Measurements from ENCODE around the gene RAB3B.

RAB3B gene

GRCh38 chr1:51962486-51963356 is 27.8 kb downstream of the RAB3B start:
- DNase-seq = no peak
- H3K27me3 ChIP-seq (ENCODE audit: insufficient read depth, low read depth, severe bottlenecking) = no peaks in the 10 kb centered on the region
- TF ChIP-seq CTCF (IDR thresholded peaks at IDR 0.05; ENCODE audit: low read depth, low read length) = no peak
- H3K27ac ChIP-seq = no peak overlapping the region
- no peak overlapping the region for H3K4me3 ChIP-seq (ENCODE audit: low read depth, low read length)
- no peaks in the 10 kb centered on the region for H3K9me3 ChIP-seq (ENCODE audit: severe bottlenecking)
- H3K36me3 ChIP-seq = peaks cover 23% of the 10 kb centered on the region

GRCh38 chr1:51961954-51962353 is 28.5 kb downstream of the RAB3B start:
- H3K4me3 ChIP-seq (ENCODE audit: low read depth, low read length) = no peak overlapping the region
- H3K27ac ChIP-seq = no peak overlapping the region
- no peak for TF ChIP-seq CTCF (IDR thresholded peaks at IDR 0.05; ENCODE audit: low read depth, low read length)
- no peaks in the 10 kb centered on the region for H3K27me3 ChIP-seq (ENCODE audit: insufficient read depth, low read depth, severe bottlenecking)
- peaks cover 21% of the 10 kb centered on the region for H3K36me3 ChIP-seq
- no peak for DNase-seq
- H3K9me3 ChIP-seq (ENCODE audit: severe bottlenecking) = no peaks in the 10 kb centered on the region

GRCh38 chr1:51961231-51961630 is 29.3 kb downstream of the RAB3B start:
- H3K9me3 ChIP-seq (ENCODE audit: severe bottlenecking) = no peaks in the 10 kb centered on the region
- H3K36me3 ChIP-seq = peaks cover 21% of the 10 kb centered on the region
- peak overlapping the region; percentile 56 for H3K27ac ChIP-seq
- no peak for DNase-seq
- H3K4me3 ChIP-seq (ENCODE audit: low read depth, low read length) = no peak overlapping the region
- no peak for TF ChIP-seq CTCF (IDR thresholded peaks at IDR 0.05; ENCODE audit: low read depth, low read length)
- H3K27me3 ChIP-seq (ENCODE audit: insufficient read depth, low read depth, severe bottlenecking) = no peaks in the 10 kb centered on the region

- peak overlapping the region; percentile 56 for H3K27ac ChIP-seq
- no peaks in the 10 kb centered on the region for H3K9me3 ChIP-seq (ENCODE audit: severe bottlenecking)
- H3K4me3 ChIP-seq (ENCODE audit: low read depth, low read length) = no peak overlapping the region
- peaks cover 21% of the 10 kb centered on the region for H3K36me3 ChIP-seq
- DNase-seq = peak; percentile 83
- no peaks in the 10 kb centered on the region for H3K27me3 ChIP-seq (ENCODE audit: insufficient read depth, low read depth, severe bottlenecking)
- no peak for TF ChIP-seq CTCF (IDR thresholded peaks at IDR 0.05; ENCODE audit: low read depth, low read length)
Measured at GRCh38 chr1:51960262-51960661, 30.2 kb downstream of the RAB3B start.

- no peaks in the 10 kb centered on the region for H3K27me3 ChIP-seq (ENCODE audit: insufficient read depth, low read depth, severe bottlenecking)
Measured at GRCh38 chr1:51958824-51959223, 31.7 kb downstream of the RAB3B start.

More at GRCh38 chr1:51958824-51959223, 31.7 kb downstream of the RAB3B start:
- Histone ChIP-seq H3K27ac (no peak overlapping the region), H3K4me3 (ENCODE audit: low read depth, low read length) (no peak overlapping the region), H3K9me3 (ENCODE audit: severe bottlenecking) (no peaks in the 10 kb centered on the region), H3K36me3 (peaks cover 21% of the 10 kb centered on the region)
- no peak for TF ChIP-seq CTCF (IDR thresholded peaks at IDR 0.05; ENCODE audit: low read depth, low read length)
- no peak for DNase-seq
